HG02840 (cell line): Measurements from ENCODE around the gene CYP46A1.

Experiments used
- ATAC-seq: cut with Tn5 transposase; IDR thresholded peaks from one replicate; pipeline ENCODE4 v1.9.1; 2021; ENCODE audit warnings: mild to moderate bottlenecking, moderate library complexity, moderate number of reproducible peaks; ENCODE audit not compliant: unreplicated experiment, low FRiP score

The CYP46A1 gene

GRCh38 chr14:99672506-99673304, 11.4 kb upstream of the CYP46A1 start:
- ATAC-seq: no peak

GRCh38 chr14:99673305-99674063, 10.6 kb upstream of the CYP46A1 start:
- ATAC-seq: no peak

GRCh38 chr14:99674064-99674650, 9.9 kb upstream of the CYP46A1 start:
- ATAC-seq: no peak

GRCh38 chr14:99674776-99675381, 9.2 kb upstream of the CYP46A1 start:
- ATAC-seq: no peak

- ATAC-seq: no peak
These were observed 8.7 kb upstream of the CYP46A1 start for GRCh38 chr14:99675382-99675835.

- no peak for ATAC-seq
These were observed 8.1 kb upstream of the CYP46A1 start for GRCh38 chr14:99675951-99676350.

GRCh38 chr14:99676657-99677056, 7.4 kb upstream of the CYP46A1 start:
- no peak for ATAC-seq

- ATAC-seq: no peak
These were observed 6.6 kb upstream of the CYP46A1 start for GRCh38 chr14:99677231-99678140.

GRCh38 chr14:99678198-99678597, 5.9 kb upstream of the CYP46A1 start:
- no peak for ATAC-seq

- no peak for ATAC-seq
These were observed 5.0 kb upstream of the CYP46A1 start for GRCh38 chr14:99679111-99679510.

- no peak for ATAC-seq
These were observed 4.6 kb upstream of the CYP46A1 start for GRCh38 chr14:99679543-99679942.

GRCh38 chr14:99679996-99680395, 4.1 kb upstream of the CYP46A1 start:
- no peak for ATAC-seq

- ATAC-seq: no peak
These were observed 2.8 kb upstream of the CYP46A1 start for GRCh38 chr14:99681101-99681831.

- ATAC-seq: no peak
These were observed 2.3 kb upstream of the CYP46A1 start for GRCh38 chr14:99681832-99682148.

GRCh38 chr14:99682809-99683618, 1.1 kb upstream of the CYP46A1 start:
- ATAC-seq: no peak

- ATAC-seq: peak; percentile 28
These were observed 374 bp downstream of the CYP46A1 start for GRCh38 chr14:99684410-99684934.

GRCh38 chr14:99685151-99685591, 1.1 kb downstream of the CYP46A1 start:
- no peak for ATAC-seq

GRCh38 chr14:99685596-99685995, 1.5 kb downstream of the CYP46A1 start:
- ATAC-seq: no peak
